Measurements from ENCODE around the gene GLT1D1.

GLT1D1 gene

GRCh38 chr12:129009833-129010622 lies 156.8 kb downstream of the GLT1D1 start:
- no peak for DNase-seq (ENCODE audit: low spot score)
- in situ Hi-C loops (cut with MboI; ENCODE audit: low sequenced_read_pairs, unreplicated experiment) = no loop called here
- TF ChIP-seq, protein P1, sequence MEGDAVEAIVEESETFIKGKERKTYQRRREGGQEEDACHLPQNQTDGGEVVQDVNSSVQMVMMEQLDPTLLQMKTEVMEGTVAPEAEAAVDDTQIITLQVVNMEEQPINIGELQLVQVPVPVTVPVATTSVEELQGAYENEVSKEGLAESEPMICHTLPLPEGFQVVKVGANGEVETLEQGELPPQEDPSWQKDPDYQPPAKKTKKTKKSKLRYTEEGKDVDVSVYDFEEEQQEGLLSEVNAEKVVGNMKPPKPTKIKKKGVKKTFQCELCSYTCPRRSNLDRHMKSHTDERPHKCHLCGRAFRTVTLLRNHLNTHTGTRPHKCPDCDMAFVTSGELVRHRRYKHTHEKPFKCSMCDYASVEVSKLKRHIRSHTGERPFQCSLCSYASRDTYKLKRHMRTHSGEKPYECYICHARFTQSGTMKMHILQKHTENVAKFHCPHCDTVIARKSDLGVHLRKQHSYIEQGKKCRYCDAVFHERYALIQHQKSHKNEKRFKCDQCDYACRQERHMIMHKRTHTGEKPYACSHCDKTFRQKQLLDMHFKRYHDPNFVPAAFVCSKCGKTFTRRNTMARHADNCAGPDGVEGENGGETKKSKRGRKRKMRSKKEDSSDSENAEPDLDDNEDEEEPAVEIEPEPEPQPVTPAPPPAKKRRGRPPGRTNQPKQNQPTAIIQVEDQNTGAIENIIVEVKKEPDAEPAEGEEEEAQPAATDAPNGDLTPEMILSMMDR (IDR thresholded peaks at IDR 0.05; ENCODE audit: borderline replicate concordance, control extremely low read depth, extremely low read depth, insufficient read depth, missing control alignments) = no peak

GRCh38 chr12:129016159-129016558 lies 162.9 kb downstream of the GLT1D1 start:
- in situ Hi-C loops (cut with MboI; ENCODE audit: low sequenced_read_pairs, unreplicated experiment) = no loop called here
- TF ChIP-seq, protein P1 (IDR thresholded peaks at IDR 0.05; ENCODE audit: borderline replicate concordance, control extremely low read depth, extremely low read depth, insufficient read depth, missing control alignments) = no peak
- DNase-seq (ENCODE audit: low spot score) = no peak

GRCh38 chr12:129025055-129025454 lies 171.8 kb downstream of the GLT1D1 start:
- TF ChIP-seq, protein P1 (IDR thresholded peaks at IDR 0.05; ENCODE audit: borderline replicate concordance, control extremely low read depth, extremely low read depth, insufficient read depth, missing control alignments) = no peak
- DNase-seq (ENCODE audit: low spot score) = no peak
- in situ Hi-C loops (cut with MboI; ENCODE audit: low sequenced_read_pairs, unreplicated experiment) = no loop called here

DNA sequence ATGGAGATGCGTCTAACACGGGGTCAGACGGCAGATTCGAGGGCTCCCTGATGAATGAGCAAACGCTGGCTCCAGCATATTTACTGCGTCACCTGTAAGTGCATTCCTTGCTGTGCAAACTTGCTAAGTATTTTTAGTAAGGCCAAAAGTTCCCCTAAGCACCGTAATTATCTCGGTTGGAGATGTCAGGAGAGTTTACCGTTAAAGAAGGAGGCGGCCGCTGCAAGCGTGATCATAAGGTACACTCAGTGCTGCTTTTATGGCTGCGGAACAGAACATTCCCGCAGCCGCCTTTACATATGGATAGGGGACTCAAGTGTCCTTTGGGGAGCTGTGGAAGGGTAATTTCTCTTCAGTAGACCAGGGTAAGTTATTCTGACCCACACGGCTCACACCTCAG lies 175.6 kb downstream of the GLT1D1 start:
- in situ Hi-C loops (cut with MboI; ENCODE audit: low sequenced_read_pairs, unreplicated experiment) = no loop called here
- TF ChIP-seq, protein P1 (IDR thresholded peaks at IDR 0.05; ENCODE audit: borderline replicate concordance, control extremely low read depth, extremely low read depth, insufficient read depth, missing control alignments) = no peak
- no peak for DNase-seq (ENCODE audit: low spot score)
